Glutamatergic neuron (in vitro differentiated cells): ENCODE measurements around the gene DCP1B. TPM values are rescaled to one million over a fixed set of nuclear protein-coding genes. Genes with fewer than 3 reads are reported as not detected.

Experiments used
- DNase-seq: peaks from one replicate; pipeline ENCODE4 v3.0.0; 2022
- H3K27ac Mint-ChIP-seq: one replicate; pipeline ENCODE4 v1.8.0; 2020; ENCODE audit warnings: mild to moderate bottlenecking, mixed read lengths, inconsistent platforms; ENCODE audit not compliant: unreplicated experiment
- H3K27me3 Mint-ChIP-seq: one replicate; pipeline ENCODE4 v1.8.0; 2020; ENCODE audit warnings: mild to moderate bottlenecking, moderate library complexity, mixed read lengths, inconsistent platforms; ENCODE audit not compliant: unreplicated experiment
- H3K36me3 Mint-ChIP-seq: one replicate; pipeline ENCODE4 v1.8.0; 2020; ENCODE audit warnings: mild to moderate bottlenecking, mixed read lengths, inconsistent platforms; ENCODE audit not compliant: unreplicated experiment
- H3K4me1 Mint-ChIP-seq: one replicate; pipeline ENCODE4 v1.8.0; 2020; ENCODE audit warnings: mild to moderate bottlenecking, low read depth, mixed read lengths, inconsistent platforms; ENCODE audit not compliant: unreplicated experiment
- H3K4me3 Mint-ChIP-seq: one replicate; pipeline ENCODE4 v1.8.0; 2020; ENCODE audit warnings: mild to moderate bottlenecking, mixed read lengths, inconsistent platforms; ENCODE audit not compliant: unreplicated experiment
- H3K9me3 Mint-ChIP-seq: one replicate; pipeline ENCODE4 v1.8.0; 2020; ENCODE audit warnings: mild to moderate bottlenecking, moderate library complexity, mixed read lengths, inconsistent platforms; ENCODE audit not compliant: unreplicated experiment
- CTCF ChIP-seq: fragments of 200-600 bp; sonication (generic); IDR thresholded peaks from one replicate; pipeline ENCODE4 v1.5.0; 2021; ENCODE audit not compliant: partially characterized antibody, unreplicated experiment
- total RNA-seq: library from RNA; stranded (reverse); fragmentation: NEBNext Ultra II Directional; extraction: Animal tissue kit (Norgen Biotek cat#: 25700); gene quantifications from one replicate; pipeline ENCODE4 v1.2.1, GENCODE V29; 2021; ENCODE audit not compliant: unreplicated experiment

Gene DCP1B
- total RNA-seq, 1 donor from 2014 or later, result 14.2 TPM

- Mint-ChIP-seq H3K27me3 (peaks cover 9% of the 10 kb centered on the region), H3K4me3 (no peak overlapping the region), H3K27ac (no peak overlapping the region), H3K9me3 (peaks cover 3% of the 10 kb centered on the region), H3K4me1 (peaks cover 10% of the 10 kb centered on the region), H3K36me3 (no peaks in the 10 kb centered on the region)
- no peak for DNase-seq
- no peak for TF ChIP-seq CTCF
Observed at GRCh38 chr12:1932264-1932777, 71.9 kb downstream of the DCP1B start.

- H3K4me1 Mint-ChIP-seq, result peaks cover 14% of the 10 kb centered on the region
- no peak overlapping the region for H3K4me3 Mint-ChIP-seq
- no peaks in the 10 kb centered on the region for H3K36me3 Mint-ChIP-seq
- H3K27ac Mint-ChIP-seq, result no peak overlapping the region
- H3K27me3 Mint-ChIP-seq, result peaks cover 11% of the 10 kb centered on the region
- H3K9me3 Mint-ChIP-seq, result peaks cover 3% of the 10 kb centered on the region
- DNase-seq, result no peak
- TF ChIP-seq CTCF, result no peak
Observed at GRCh38 chr12:1931642-1932041, 72.6 kb downstream of the DCP1B start.

- Mint-ChIP-seq H3K4me1 (peaks cover 14% of the 10 kb centered on the region), H3K27ac (no peak overlapping the region), H3K36me3 (no peaks in the 10 kb centered on the region), H3K4me3 (no peak overlapping the region), H3K9me3 (peaks cover 3% of the 10 kb centered on the region), H3K27me3 (peaks cover 11% of the 10 kb centered on the region)
- no peak for TF ChIP-seq CTCF
- DNase-seq, result no peak
Observed at GRCh38 chr12:1930803-1931597, 73.3 kb downstream of the DCP1B start.

- Mint-ChIP-seq H3K4me1 (peaks cover 14% of the 10 kb centered on the region), H3K27ac (no peak overlapping the region), H3K4me3 (no peak overlapping the region), H3K9me3 (peaks cover 3% of the 10 kb centered on the region), H3K27me3 (peaks cover 9% of the 10 kb centered on the region), H3K36me3 (no peaks in the 10 kb centered on the region)
- TF ChIP-seq CTCF, result no peak
- DNase-seq, result no peak
Observed at GRCh38 chr12:1929985-1930802, 74.1 kb downstream of the DCP1B start.
